C4-2B (cell line): ENCODE measurements around the gene SNAP25.

Source experiments
- H3K27ac ChIP-seq: fragments of 450-650 bp; 2 replicates; pipeline ENCODE4 v1.5.1; 2017
- ZFX ChIP-seq: fragments of 450-650 bp; IDR thresholded peaks from 2 replicates; pipeline ENCODE4 v1.6.1; 2017
- TF ChIP-seq, protein P1 (sequence below): fragments of 450-650 bp; conservative IDR thresholded peaks from 2 replicates; pipeline ENCODE4 v1.5.1; 2017; ENCODE audit warnings: mild to moderate bottlenecking

SNAP25 gene

GRCh38 chr20:10236540-10237533 lies 18.2 kb downstream of the SNAP25 start:
- TF ChIP-seq, protein P1, sequence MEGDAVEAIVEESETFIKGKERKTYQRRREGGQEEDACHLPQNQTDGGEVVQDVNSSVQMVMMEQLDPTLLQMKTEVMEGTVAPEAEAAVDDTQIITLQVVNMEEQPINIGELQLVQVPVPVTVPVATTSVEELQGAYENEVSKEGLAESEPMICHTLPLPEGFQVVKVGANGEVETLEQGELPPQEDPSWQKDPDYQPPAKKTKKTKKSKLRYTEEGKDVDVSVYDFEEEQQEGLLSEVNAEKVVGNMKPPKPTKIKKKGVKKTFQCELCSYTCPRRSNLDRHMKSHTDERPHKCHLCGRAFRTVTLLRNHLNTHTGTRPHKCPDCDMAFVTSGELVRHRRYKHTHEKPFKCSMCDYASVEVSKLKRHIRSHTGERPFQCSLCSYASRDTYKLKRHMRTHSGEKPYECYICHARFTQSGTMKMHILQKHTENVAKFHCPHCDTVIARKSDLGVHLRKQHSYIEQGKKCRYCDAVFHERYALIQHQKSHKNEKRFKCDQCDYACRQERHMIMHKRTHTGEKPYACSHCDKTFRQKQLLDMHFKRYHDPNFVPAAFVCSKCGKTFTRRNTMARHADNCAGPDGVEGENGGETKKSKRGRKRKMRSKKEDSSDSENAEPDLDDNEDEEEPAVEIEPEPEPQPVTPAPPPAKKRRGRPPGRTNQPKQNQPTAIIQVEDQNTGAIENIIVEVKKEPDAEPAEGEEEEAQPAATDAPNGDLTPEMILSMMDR: no peak
- TF ChIP-seq ZFX: no peak
- no peak overlapping the region for H3K27ac ChIP-seq

DNA sequence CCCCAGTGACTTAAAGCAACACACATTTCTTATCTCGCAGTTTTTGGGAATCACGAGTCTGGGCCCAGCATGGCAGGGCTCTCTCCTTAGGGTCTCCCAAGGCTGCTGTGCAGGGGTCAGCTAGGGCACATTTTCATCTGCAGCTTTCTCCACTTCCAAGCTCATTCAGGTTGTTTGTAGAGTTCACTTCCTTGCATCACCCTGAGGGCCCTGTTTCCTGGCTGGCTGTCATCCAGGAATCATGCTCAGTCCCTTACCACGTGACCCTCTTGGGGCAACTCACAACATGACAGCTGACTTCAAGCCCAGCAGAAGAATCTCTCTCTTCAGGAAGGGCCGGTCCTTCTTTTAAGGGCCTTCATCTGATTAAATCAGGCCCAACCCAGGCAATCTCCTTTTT lies 21.3 kb downstream of the SNAP25 start:
- TF ChIP-seq ZFX: no peak
- TF ChIP-seq, protein P1: no peak
- H3K27ac ChIP-seq: peak overlapping the region; percentile 13; the same call in 1 of the 2 replicates

- TF ChIP-seq ZFX: no peak
- TF ChIP-seq, protein P1: no peak
- H3K27ac ChIP-seq: no peak overlapping the region
Observed at GRCh38 chr20:10240655-10241054, 22.0 kb downstream of the SNAP25 start.

DNA sequence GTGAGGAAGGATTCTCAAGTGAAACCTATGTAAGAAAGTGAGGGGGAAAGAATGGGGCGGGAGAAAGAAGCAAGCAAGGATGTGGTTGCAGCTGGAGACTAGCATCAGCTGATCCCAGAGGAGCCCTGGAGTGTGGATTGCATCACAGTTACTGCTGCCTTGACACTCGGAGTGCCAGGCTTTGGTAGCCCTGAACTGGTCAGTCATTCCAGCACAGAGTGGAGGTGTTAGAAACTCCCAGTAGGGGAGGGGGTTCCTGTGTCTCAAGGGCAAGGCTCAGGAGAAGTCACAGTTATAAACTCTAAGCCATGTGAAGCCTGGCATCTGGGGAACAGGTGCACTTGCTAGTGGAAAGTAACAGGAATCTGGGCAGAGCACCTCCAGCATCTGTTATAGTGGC lies 23.5 kb downstream of the SNAP25 start:
- TF ChIP-seq, protein P1: no peak
- no peak for TF ChIP-seq ZFX
- no peak overlapping the region for H3K27ac ChIP-seq

GRCh38 chr20:10247440-10247839 lies 28.8 kb downstream of the SNAP25 start:
- TF ChIP-seq, protein P1: no peak
- TF ChIP-seq ZFX: no peak
- H3K27ac ChIP-seq: no peak overlapping the region

DNA sequence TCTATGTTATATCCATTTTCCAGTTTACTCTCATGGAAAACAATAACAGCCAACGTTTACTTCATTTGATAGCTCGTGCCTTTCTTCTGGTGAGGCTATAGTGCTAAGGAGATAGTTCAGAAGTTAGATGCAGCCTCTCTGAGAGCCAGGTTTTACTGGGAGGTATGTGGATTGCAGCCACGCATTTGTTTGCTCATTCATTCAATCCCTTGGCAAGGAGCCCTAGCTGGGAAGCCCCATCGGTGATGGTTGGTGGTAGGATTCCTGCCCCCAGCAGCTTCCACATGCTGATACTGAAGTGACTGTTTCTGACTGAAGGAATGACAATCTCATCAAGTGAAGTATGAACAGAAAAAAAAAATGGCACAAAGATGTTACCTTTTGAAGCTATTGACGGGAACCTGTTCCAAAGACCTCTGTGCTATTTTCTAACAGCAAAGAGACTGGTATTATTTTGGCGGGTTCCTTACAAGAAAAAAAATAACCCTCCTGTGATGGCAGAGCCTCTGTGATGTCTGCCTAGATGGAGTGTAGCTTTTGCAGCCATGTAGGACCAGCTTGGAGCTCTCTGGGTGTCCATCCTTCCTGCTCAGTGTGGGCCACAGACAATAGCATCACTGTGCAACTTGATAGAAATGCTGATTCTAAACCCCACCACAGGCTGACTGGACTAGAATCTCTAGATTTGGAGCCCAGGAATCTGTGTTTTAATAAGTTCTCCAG lies 30.6 kb downstream of the SNAP25 start:
- TF ChIP-seq ZFX: no peak
- TF ChIP-seq, protein P1: no peak
- no peak overlapping the region for H3K27ac ChIP-seq

- TF ChIP-seq, protein P1: no peak
- no peak for TF ChIP-seq ZFX
- H3K27ac ChIP-seq: no peak overlapping the region
Observed at GRCh38 chr20:10249822-10250221, 31.2 kb downstream of the SNAP25 start.
